Measurements from ENCODE around the gene MLLT11.
A peak's percentile ranks its signal among the peaks of the same experiment; 100 is the strongest.

GRCh38 chr1:151070474-151071276 is 10.5 kb downstream of the MLLT11 start, which contains the start of gene GABPB2:
- TF ChIP-seq POLR2AphosphoS5 (IDR thresholded peaks at IDR 0.05; ENCODE audit: low read depth, low read length): peak; percentile 75
- TF ChIP-seq CTCF (IDR thresholded peaks at IDR 0.05): peak; percentile 99
